BJ (cell line): Measurements from ENCODE around the gene APOBEC3B. TPM values are rescaled to one million over a fixed set of nuclear protein-coding genes. Genes with fewer than 3 reads are reported as not detected.
"Not testable (repeated sequence)": the region's sequence is repeated elsewhere in the genome, so short reads cannot be mapped to it uniquely, and the experiment has no call there.

ENCODE experiments used
- CTCF ChIA-PET: fragments of 350-600 bp; formaldehyde crosslinking; extraction: SDS; loops from one replicate; lab custom pipeline; 2021; ENCODE audit warnings: antibody characterized with exemption, inconsistent platforms; lab: Yijun Ruan, JAX
- POLR2A ChIA-PET: fragments of 300-600 bp; sonication (Branson Sonifier 250); formaldehyde crosslinking; extraction: SDS; loops from one replicate; lab custom pipeline; 2021; ENCODE audit warnings: antibody characterized with exemption; lab: Charles Lee
- DNase-seq: peaks from one replicate; pipeline ENCODE4 v3.0.0-alpha.2; 2011; ENCODE audit warnings: low read depth
- H3K27me3 ChIP-seq: 2 replicates; pipeline ENCODE4 v1.6.0; 2011; ENCODE audit warnings: low read length; ENCODE audit not compliant: control insufficient read depth, insufficient read depth
- H3K36me3 ChIP-seq: 2 replicates; pipeline ENCODE4 v1.5.1; 2011; ENCODE audit warnings: low read length; ENCODE audit not compliant: control insufficient read depth, insufficient read depth
- H3K4me3 ChIP-seq: 2 replicates; pipeline ENCODE4 v1.5.1; 2011; ENCODE audit warnings: low read depth, mild to moderate bottlenecking, control low read depth, low read length
- polyA plus RNA-seq: library from polyadenylated mRNA; depleted of rRNA; stranded (reverse); fragments of >200 nt; gene quantifications from 2 replicates; pipeline ENCODE4 v1.2.3, GENCODE V29; 2011; rRNA removed
- TF ChIP-seq, protein P1 (sequence below): IDR thresholded peaks from 2 replicates; pipeline ENCODE4 v1.5.1; 2011; ENCODE audit warnings: low read depth, mild to moderate bottlenecking, control low read depth, inconsistent platforms, low read length, moderate library complexity; ENCODE audit not compliant: insufficient read depth

The APOBEC3B gene
- polyA plus RNA-seq, 1 experiment, result 16.0 TPM

DNA sequence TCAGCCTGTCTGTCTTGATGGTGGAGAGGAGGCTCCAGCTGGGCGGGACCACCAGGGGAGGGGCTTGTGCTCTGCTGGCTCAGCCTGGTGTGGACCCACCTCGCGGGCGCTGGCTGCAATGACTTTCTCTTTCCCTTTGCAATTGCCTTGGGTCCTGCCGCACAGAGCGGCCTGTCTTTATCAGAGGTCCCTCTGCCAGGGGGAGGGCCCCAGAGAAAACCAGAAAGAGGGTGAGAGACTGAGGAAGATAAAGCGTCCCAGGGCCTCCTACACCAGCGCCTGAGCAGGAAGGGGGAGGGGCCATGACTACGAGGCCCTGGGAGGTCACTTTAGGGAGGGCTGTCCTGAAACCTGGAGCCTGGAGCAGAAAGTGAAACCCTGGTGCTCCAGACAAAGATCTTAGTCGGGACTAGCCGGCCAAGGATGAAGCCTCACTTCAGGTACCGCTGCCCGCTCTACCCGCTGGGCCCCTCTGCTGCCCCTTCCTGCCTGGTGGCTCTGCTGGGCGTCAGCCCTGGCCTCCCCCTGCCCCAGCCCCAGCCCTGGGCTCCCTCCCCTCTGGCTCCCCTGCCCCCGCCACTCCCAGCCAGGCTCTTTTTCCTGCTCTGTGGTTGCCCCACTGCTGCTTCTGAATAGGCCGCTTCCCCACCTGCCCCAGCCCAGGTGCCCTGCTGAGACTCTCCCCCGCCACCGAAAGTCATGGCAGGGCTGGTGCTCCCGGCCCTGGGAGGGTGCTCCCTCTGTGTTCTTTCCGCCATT, 58.6 kb downstream of the APOBEC3B start, which contains the start of gene APOBEC3F:
TSS of gene APOBEC3F (plus strand) at position 327 of the 759 bp plus-strand sequence. CDS start at position 424, 97 bp downstream.
- H3K27me3 ChIP-seq, POLR2A ChIA-PET, H3K36me3 ChIP-seq, DNase-seq: not testable (repeated sequence)
- CTCF ChIA-PET, result interaction anchor here (1.4 kb wide), 1 partner anchor 171 kb away, joined by 6 read pairs; no protein-coding TSS in a partner anchor
- TF ChIP-seq, protein P1, sequence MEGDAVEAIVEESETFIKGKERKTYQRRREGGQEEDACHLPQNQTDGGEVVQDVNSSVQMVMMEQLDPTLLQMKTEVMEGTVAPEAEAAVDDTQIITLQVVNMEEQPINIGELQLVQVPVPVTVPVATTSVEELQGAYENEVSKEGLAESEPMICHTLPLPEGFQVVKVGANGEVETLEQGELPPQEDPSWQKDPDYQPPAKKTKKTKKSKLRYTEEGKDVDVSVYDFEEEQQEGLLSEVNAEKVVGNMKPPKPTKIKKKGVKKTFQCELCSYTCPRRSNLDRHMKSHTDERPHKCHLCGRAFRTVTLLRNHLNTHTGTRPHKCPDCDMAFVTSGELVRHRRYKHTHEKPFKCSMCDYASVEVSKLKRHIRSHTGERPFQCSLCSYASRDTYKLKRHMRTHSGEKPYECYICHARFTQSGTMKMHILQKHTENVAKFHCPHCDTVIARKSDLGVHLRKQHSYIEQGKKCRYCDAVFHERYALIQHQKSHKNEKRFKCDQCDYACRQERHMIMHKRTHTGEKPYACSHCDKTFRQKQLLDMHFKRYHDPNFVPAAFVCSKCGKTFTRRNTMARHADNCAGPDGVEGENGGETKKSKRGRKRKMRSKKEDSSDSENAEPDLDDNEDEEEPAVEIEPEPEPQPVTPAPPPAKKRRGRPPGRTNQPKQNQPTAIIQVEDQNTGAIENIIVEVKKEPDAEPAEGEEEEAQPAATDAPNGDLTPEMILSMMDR, result 0 out of 2 replicates have a peak, but pooled peaks have one; percentile 18
- peak within 1 kb of the TSS; percentile 59 for H3K4me3 ChIP-seq

DNA sequence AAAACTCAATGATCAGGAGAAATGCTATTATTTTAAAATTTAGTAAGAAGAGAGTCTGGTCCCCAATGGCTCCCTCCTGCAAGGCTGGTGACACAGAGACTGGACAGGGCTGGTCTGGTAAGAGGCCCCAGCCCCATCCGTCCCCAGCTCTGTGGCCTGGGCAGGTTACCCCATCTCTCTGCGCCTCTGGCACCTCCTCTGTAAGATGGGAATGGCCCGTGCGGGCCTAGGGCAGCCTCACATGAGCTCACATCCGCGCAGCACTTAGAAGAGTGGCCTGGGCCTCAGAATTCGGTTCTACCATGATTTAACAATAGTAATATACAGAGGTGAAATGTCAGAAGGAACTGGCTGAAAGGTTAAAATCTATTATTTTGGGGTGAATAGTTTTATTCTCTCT, 59.8 kb downstream of the APOBEC3B start:
- POLR2A ChIA-PET, result interaction anchor here (0.7 kb wide), 1 partner anchor 98 kb away, joined by 16 read pairs; no protein-coding TSS in a partner anchor
- Histone ChIP-seq H3K27me3 (no peaks in the 10 kb centered on the region), H3K36me3 (peaks cover 1% of the 10 kb centered on the region; the same call in 1 of the 2 replicates), H3K4me3 (no peak overlapping the region)
- CTCF ChIA-PET, result no interaction called here
- TF ChIP-seq, protein P1, result no peak
- DNase-seq, result no peak

Other genes with a start within 250 kb of the APOBEC3B start
- 52.4 and 98.4 TPM in 2 replicates for gene SUN2, start 226.3 kb upstream of the APOBEC3B start, polyA plus RNA-seq
- gene DNAL4, start 188.2 kb upstream of the APOBEC3B start, polyA plus RNA-seq, result 21.4 and 29.9 TPM in 2 replicates
- 1.4 and 2.5 TPM in 2 replicates for gene NPTXR, start 138.3 kb upstream of the APOBEC3B start, polyA plus RNA-seq
- gene CBX6, start 110.1 kb upstream of the APOBEC3B start, polyA plus RNA-seq, result 15.4 and 21.9 TPM in 2 replicates
- gene APOBEC3A, start 24.7 kb upstream of the APOBEC3B start, polyA plus RNA-seq, result not detected in 2 replicates
- 20.4 and 20.9 TPM in 2 replicates for gene APOBEC3C, start 31.9 kb downstream of the APOBEC3B start, polyA plus RNA-seq
- gene APOBEC3D, start 38.8 kb downstream of the APOBEC3B start, polyA plus RNA-seq, result 0.60 and 0.75 TPM in 2 replicates
- gene APOBEC3F, start 58.5 kb downstream of the APOBEC3B start, polyA plus RNA-seq, result 8.6 and 9.1 TPM in 2 replicates
- gene APOBEC3G, start 94.9 kb downstream of the APOBEC3B start, polyA plus RNA-seq, result 7.3 TPM in 2 replicates
- gene APOBEC3H, start 114.9 kb downstream of the APOBEC3B start, polyA plus RNA-seq, result 0.10 and 0.26 TPM in 2 replicates
- gene CBX7, start 170.3 kb downstream of the APOBEC3B start, polyA plus RNA-seq, result 4.2 and 5.3 TPM in 2 replicates